GM18867 (cell line): ENCODE measurements around the gene IFNA14.
"Not testable (repeated sequence)": the region's sequence is repeated elsewhere in the genome, so short reads cannot be mapped to it uniquely, and the experiment has no call there.

Experiments
- ATAC-seq: cut with Tn5 transposase; IDR thresholded peaks from one replicate; pipeline ENCODE4 v1.9.1; 2021; ENCODE audit warnings: mild to moderate bottlenecking, moderate library complexity; ENCODE audit not compliant: unreplicated experiment

IFNA14 gene

DNA sequence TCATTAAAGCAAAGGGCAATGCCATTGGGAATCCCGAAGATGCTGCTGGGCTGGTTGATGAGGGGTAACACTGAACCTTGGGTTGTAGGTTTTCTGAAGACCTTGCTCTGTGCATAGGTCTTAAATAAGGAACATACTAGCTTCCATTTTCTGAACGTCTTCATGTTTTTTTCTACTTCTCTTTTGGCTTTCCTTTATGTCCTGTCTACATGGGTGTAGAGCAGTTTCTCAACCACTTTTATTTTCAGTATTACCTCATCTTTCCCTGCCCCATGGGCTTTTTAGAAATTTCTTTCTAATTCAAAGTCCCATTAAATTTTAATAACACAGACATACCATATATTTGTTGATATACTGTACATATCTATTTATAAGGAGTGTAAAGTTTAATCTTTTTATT is at the start of gene IFNA14:
Gene IFNA14 (minus strand): TSS at position 95 of the 400 bp plus-strand sequence. CDS start 70 bp downstream, at position 25.
- peak; percentile 41 for ATAC-seq

DNA sequence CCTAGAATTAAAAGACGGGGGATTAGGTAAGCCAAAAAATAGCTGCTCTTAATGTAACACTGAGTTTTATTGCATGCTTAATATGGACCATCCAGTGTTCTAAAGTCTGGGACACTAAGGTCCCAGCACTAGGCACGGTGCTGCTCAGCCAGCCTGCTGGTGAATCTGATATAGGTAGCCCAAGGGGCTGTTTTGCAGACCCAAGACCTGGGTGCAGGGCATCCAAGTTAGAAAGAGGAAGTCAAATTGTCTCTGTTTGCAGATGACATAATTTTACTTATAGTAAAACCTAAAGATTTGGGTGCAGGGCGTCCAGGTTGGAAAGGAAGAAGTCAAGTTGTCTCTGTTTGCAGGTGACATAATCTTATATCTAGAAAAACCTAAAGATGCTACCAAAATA is 47.5 kb upstream of the IFNA14 start:
- no peak for ATAC-seq

GRCh38 chr9:21286659-21287058 is 46.9 kb upstream of the IFNA14 start:
- no peak for ATAC-seq

GRCh38 chr9:21286099-21286498 is 46.3 kb upstream of the IFNA14 start:
- ATAC-seq = no peak

- ATAC-seq = no peak
Observed at GRCh38 chr9:21281275-21281674, 41.5 kb upstream of the IFNA14 start.

DNA sequence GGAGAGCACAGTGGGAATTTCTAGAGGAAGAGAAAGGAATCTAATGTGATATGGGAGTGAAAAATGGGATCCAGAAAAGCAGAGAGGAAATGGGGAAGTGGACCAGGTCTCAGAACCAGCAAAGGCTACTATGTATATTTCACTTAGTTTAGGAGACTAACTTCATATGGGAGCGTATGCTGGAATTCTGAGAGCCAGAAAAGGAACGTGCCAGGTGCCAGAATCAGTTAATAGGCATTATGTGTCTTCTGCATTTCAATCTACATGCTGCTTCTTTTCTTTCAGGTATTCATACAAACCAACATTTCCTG is 28.5 kb upstream of the IFNA14 start:
- no peak for ATAC-seq

- no peak for ATAC-seq
Observed at GRCh38 chr9:21267485-21268346, 27.9 kb upstream of the IFNA14 start.

DNA sequence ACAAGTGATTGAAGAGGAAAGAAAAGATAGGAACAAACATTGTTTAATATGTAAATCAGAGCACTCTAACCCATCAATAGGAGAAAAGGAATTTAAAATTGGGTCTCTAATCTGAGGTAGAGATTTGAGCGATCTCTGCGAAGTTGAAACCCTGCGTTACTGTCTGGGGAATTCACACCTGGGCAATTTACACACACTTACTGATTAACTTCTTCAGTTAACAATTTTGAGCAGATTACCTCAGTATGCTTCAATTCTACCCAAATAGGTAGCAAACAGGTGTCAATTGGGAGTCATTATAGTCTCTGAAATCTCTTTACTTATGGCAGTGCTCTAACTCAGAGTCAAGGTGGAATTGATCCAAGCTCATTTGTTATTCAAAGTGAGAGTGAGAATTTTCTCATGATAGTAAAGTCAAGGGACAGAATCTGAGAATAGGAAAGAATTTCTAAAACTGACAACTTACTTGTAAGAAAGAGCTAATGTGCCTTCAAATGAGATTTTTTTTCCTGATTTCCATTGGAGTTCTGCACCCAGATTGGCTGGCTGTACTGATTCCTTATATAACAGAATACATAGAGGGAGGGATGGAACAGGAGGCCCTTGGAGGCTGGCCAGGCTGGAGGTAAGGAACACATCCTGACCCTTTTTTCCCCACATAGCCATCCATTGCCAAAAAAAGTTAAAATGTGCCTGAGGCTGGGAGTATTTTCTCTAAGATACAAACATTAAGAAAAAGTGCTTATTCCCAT is 27.1 kb upstream of the IFNA14 start:
- ATAC-seq = no peak

GRCh38 chr9:21265421-21266189 is 25.8 kb upstream of the IFNA14 start:
- no peak for ATAC-seq

- no peak for ATAC-seq
Observed at GRCh38 chr9:21255538-21256212, 15.9 kb upstream of the IFNA14 start.

DNA sequence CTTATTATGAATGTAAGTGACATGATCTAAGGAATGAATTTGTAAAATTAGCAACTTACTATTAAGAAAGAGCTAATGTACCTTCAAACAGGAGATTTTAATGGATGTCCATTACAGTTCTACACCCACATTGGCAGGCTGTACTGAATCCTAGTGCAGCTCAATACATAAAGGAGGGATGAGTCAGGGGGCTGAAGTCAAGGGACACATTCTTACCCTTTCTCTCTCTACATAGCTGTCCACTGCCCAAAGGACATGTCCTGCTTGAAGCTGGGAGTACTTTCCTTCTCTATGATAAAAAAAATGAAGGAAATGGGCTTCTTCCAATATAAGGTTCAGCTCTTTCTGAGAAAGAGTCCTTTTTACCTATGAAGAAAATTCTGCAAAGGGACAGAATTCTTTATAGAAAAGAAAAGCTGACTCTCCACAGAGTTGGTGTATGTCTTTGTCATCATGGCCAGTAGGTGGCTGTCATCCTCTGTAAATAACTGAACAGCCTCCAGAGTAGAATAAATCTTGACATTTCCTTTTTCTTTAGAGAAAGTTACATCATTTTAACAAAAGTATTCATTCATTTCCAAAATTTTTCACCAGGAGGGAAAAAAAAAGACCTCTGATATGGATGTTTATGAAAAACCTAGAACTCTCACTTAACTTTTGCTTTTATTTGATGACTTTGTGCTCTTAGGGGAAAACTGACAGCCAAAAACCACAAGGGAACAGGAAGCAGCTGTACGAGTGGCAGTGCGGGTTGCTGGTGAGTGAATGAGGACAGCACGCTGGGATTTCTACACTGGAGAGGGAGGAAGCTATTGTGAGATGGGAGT is 13.1 kb upstream of the IFNA14 start:
- ATAC-seq = peak; percentile 76

DNA sequence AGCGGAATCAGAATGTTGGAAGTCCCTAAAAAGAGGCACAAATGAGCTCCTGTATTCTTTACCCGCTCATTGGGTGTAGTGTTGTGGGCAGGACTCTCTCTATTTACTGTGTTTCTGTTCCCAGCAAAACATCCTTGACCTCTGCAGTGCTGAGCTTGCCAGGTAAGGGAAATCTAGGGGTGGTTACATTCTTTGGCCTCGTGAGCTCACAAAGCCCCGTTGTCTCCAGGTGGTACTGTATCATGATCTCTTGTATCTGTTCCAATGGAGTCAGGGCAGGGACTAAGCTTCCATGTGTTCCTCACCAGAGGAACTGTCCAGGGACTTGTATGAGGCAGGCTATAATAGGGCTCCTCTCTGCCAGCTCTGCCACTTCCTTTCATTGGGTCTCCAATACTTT is 11.8 kb upstream of the IFNA14 start:
- no peak for ATAC-seq

DNA sequence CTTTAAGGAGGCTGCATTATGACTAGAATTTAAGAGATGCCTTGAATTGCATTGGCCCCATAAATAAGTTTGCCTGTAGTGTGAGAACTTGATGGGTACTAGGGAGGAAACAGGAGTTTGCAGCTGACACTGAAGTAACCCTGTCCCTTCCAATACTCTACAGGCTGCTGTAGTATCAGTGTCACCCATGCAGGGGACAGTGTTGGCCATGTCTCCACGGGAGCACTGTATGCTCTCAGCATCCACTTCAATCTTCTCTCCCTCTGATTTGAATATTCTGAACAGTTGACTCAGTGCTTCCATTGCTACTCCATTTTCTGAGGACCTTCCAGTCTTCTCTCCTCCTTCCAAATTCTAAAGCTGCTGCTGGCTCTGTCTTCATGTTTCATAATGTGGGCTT is 11.4 kb upstream of the IFNA14 start:
- no peak for ATAC-seq

DNA sequence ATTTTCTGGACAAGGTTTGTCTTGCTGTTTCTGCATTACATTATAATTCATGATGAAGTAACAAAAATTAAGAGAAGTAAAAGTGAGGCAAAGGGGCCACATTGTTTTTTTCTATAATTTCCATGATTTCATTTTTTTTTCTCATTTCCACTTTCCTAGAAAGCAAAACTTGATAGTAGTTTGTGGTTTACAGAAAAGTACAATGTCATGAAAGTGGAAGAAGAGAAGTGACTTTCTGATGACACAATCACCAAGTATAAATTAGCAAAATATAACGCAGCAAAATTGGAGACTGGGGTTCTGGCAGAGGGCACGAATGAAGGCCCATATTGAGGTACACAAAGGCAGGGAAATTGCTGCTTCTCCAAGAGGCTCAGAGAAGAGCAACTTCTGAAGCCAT is 5.0 kb upstream of the IFNA14 start:
- ATAC-seq = peak; percentile 63

- ATAC-seq = not testable (repeated sequence)
Observed at GRCh38 chr9:21236360-21236714, 3.5 kb downstream of the IFNA14 start.

DNA sequence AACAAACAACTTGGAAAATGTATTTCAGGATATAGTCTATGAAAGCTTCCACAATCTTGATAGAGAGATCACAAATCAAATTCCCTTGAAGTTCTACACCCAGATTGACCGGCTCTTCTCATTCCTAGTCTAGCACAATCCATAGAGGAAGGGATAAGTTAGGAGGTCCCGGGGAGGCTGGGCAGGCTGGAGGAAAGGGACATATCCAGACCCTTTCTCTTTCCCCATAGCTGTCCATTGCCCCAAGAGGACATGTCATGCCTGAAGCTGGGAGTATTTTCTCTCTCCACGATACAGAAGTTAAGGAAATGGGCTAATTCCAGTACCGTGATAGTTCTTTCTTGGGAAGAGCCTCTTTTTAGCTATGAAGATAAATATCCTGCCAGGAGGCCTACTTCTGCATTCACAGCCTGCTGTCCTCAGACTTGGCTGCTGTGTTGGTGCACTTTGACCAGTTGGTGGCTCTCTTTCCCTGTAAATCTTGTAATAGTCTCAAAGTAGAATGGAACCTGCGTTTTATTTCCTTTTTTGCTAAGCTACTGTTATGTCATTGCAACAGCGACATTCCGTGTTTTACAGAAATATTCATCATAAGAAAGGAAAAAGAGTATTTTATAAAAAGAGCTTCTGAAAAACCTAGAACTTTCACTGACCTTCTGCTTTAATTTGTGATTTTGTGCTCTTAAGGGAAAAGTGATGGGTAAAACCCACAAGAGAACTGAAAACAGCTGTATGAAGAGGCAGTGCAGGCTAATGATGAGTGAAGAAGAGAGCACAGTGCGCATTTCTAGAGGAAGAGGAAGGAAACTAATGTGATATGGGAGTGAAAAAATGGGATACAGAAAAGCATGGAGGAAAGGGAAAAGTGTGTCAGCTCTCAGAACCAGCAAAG is 4.1 kb downstream of the IFNA14 start:
- peak; percentile 82 for ATAC-seq

GRCh38 chr9:21234153-21234687 is 5.6 kb downstream of the IFNA14 start:
- ATAC-seq = no peak

DNA sequence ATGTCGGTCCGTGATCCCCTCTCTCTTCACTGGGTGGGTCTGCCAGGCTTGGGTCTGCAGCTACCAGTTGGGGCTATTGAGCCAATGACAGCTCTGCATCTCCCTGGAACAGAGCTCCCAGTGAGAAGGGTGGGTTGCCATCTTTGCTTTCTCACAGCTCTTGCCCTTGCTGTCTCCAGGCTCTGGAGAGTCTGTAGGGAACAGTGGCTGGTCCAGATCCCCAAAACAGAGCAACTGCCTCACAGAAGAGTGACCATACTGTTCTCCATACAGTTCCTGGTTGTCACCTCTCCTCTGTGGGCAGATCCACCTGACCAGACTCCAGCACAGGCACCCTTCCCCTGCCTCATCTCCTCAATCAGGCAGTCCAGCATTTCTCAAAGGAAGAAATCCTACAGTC is 6.5 kb downstream of the IFNA14 start:
- no peak for ATAC-seq

DNA sequence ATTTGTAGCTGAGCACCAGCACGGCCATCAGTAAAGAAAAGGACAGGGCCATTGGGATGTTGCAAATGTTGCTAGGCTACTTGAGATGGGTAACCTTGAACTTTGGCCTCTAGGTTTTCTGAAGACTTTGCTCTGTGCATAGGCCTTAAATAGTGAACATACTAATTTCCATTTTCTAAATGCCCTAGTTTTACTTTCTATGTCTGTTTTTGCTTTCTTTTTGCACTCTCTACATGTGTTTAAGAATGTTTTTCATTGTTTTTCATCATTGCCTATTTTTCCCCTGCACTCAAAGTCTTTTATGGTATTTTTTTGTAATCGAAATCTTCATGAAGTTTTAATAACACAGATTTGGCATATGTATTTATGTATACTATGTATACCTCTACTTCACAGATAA is 11.7 kb downstream of the IFNA14 start, which contains the start of gene IFNA17:
Gene IFNA17 (minus strand): TSS at position 101 of the 400 bp plus-strand sequence. CDS start 49 bp downstream, at position 52.
- ATAC-seq = no peak
